ENCODE data around the gene RIPOR2. TPM values are rescaled to one million over a fixed set of nuclear protein-coding genes. Genes with fewer than 3 reads are reported as not detected.
A peak's percentile ranks its signal among the peaks of the same experiment; 100 is the strongest.

The RIPOR2 gene
- total and polyA plus RNA-seq, 2 of the 13 experiments (the other 11 are each of a cell fraction or from before 2014, with no cell fraction given): 0.02 to 0.05 TPM

- in situ Hi-C loops (cut with HindIII; ENCODE audit: extremely low pct_ligation_motif_present, low pct_unique_long_range_greater_than_20kb) (loop anchor here (5.0 kb wide), 2 partner anchors 133 to 213 kb away; no protein-coding TSS in a partner anchor), intact Hi-C loops (cut with micrococcal nuclease; ENCODE audit: unreplicated experiment) (no loop called here)
- no peak for ATAC-seq
- POLR2A ChIA-PET: no interaction called here
- Histone ChIP-seq H3K9me3 (ENCODE audit: low read length) (no peaks in the 10 kb centered on the region), H3K27ac (ENCODE audit: extremely low read length, insufficient read depth, low read length) (no peak overlapping the region), H3K4me3 (replicated peaks in 1 of 3; ENCODE audit: insufficient read depth in 1 of 3, low read depth in 2 of 3, low read length in 3 of 3) (no peak overlapping the region), H3K4me1 (ENCODE audit: insufficient read depth, low read length) (peaks cover 5% of the 10 kb centered on the region; the same call in 1 of the 2 replicates), H3K36me3 (replicated peaks in 1 of 2; ENCODE audit: control insufficient read depth in 1 of 2, insufficient read depth in 2 of 2, low read length in 2 of 2) (no peaks in the 10 kb centered on the region), H3K9ac (ENCODE audit: insufficient read depth, low read depth, low read length) (no peak overlapping the region), H3K4me2 (ENCODE audit: low read depth, low read length) (no peak overlapping the region), H3K79me2 (ENCODE audit: insufficient read depth, low read length) (no peaks in the 10 kb centered on the region), H3K27me3 (ENCODE audit: control insufficient read depth in 1 of 2, insufficient read depth in 2 of 2, low read length in 2 of 2) (peaks cover 0 to 16% of the 10 kb centered on the region in 2 experiments; a peak in 3 of 5 replicates), H4K20me1 (ENCODE audit: insufficient read depth, low read length) (no peaks in the 10 kb centered on the region), H2AFZ (ENCODE audit: low read length) (no peak overlapping the region)
- WGBS (ENCODE audit: low lambda C conversion rate): 49% methylated on average over 5 of the region's 5 CpGs
- CTCF ChIA-PET (ENCODE audit: low intra/inter-chr PET ratio, low total read pairs): no interaction called here
- DNase-seq (ENCODE audit: low spot score): no peak
- no TSS peak for BruUV-seq (replicated peaks)
- TF ChIP-seq ZNF768 (CRISPR knock-in tag; IDR thresholded peaks at IDR 0.05) (no peak), KLF13 (CRISPR knock-in tag; IDR thresholded peaks at IDR 0.05) (no peak), ZC3H13 (CRISPR knock-in tag; IDR thresholded peaks at IDR 0.05) (no peak), ZBTB20 (CRISPR knock-in tag; IDR thresholded peaks at IDR 0.05; ENCODE audit: borderline replicate concordance, low read depth) (no peak), TARDBP (CRISPR knock-in tag; IDR thresholded peaks at IDR 0.05) (no peak), ZNF136 (CRISPR knock-in tag; IDR thresholded peaks at IDR 0.05; ENCODE audit: low read depth) (no peak), GTF2F1 (IDR thresholded peaks at IDR 0.05; ENCODE audit: low read length) (no peak), ZNF234 (CRISPR knock-in tag; conservative IDR thresholded peaks at IDR 0.05) (no peak), DMAP1 (CRISPR knock-in tag; IDR thresholded peaks at IDR 0.05) (no peak), JARID2 (CRISPR knock-in tag; IDR thresholded peaks at IDR 0.05; ENCODE audit: insufficient replicate concordance) (no peak)
- no peak for FAIRE-seq
These were observed 76.6 kb downstream of the RIPOR2 start for GRCh38 chr6:24859132-24859531.

- no TSS peak for BruUV-seq (replicated peaks)
- no peak for FAIRE-seq
- ChIA-PET CTCF (ENCODE audit: low intra/inter-chr PET ratio, low total read pairs) (interaction anchor here (3.7 kb wide), 1 partner anchor 212 kb away, joined by 17 read pairs; no protein-coding TSS in a partner anchor), POLR2A (no interaction called here)
- Histone ChIP-seq H3K4me3 (replicated peaks in 1 of 3; ENCODE audit: insufficient read depth in 1 of 3, low read depth in 2 of 3, low read length in 3 of 3) (no peak overlapping the region), H4K20me1 (ENCODE audit: insufficient read depth, low read length) (no peaks in the 10 kb centered on the region), H3K27me3 (ENCODE audit: control insufficient read depth in 1 of 2, insufficient read depth in 2 of 2, low read length in 2 of 2) (peaks cover 0 to 15% of the 10 kb centered on the region in 2 experiments; a peak in 3 of 5 replicates), H3K79me2 (ENCODE audit: insufficient read depth, low read length) (no peaks in the 10 kb centered on the region), H3K36me3 (replicated peaks in 1 of 2; ENCODE audit: control insufficient read depth in 1 of 2, insufficient read depth in 2 of 2, low read length in 2 of 2) (no peaks in the 10 kb centered on the region), H3K9ac (ENCODE audit: insufficient read depth, low read depth, low read length) (no peak overlapping the region), H3K4me1 (ENCODE audit: insufficient read depth, low read length) (peaks cover 5% of the 10 kb centered on the region; the same call in 1 of the 2 replicates), H3K9me3 (ENCODE audit: low read length) (no peaks in the 10 kb centered on the region), H3K4me2 (ENCODE audit: low read depth, low read length) (no peak overlapping the region), H3K27ac (ENCODE audit: extremely low read length, insufficient read depth, low read length) (no peak overlapping the region), H2AFZ (ENCODE audit: low read length) (no peak overlapping the region)
- DNase-seq (ENCODE audit: low spot score): no peak
- ATAC-seq: no peak
- in situ Hi-C loops (cut with HindIII; ENCODE audit: extremely low pct_ligation_motif_present, low pct_unique_long_range_greater_than_20kb): loop anchor here (5.0 kb wide), 2 partner anchors 134 to 214 kb away; no protein-coding TSS in a partner anchor
- TF ChIP-seq ZBED4 (CRISPR knock-in tag; IDR thresholded peaks at IDR 0.05; ENCODE audit: borderline replicate concordance): no peak
- TF ChIP-seq CEBPB (IDR thresholded peaks at IDR 0.05; ENCODE audit: borderline replicate concordance, low read depth, low read length): peak; percentile 84; the same call in 1 of the 2 replicates
- TF ChIP-seq POLR2A (IDR thresholded peaks at IDR 0.05; ENCODE audit: insufficient read depth in 1 of 2, low read depth in 2 of 2, low read length in 2 of 2): no peak
- WGBS (ENCODE audit: low lambda C conversion rate): 0% methylated on average over 1 of the region's 1 CpG
- intact Hi-C loops (cut with micrococcal nuclease; ENCODE audit: unreplicated experiment): no loop called here
These were observed 77.5 kb downstream of the RIPOR2 start for GRCh38 chr6:24858177-24858653.
